HG03175 (cell line): Measurements from ENCODE around the gene ZNF117.
"Not testable (repeated sequence)": the region's sequence is repeated elsewhere in the genome, so short reads cannot be mapped to it uniquely, and the experiment has no call there.

ENCODE experiments used
- ATAC-seq: cut with Tn5 transposase; IDR thresholded peaks from one replicate; pipeline ENCODE4 v1.9.1; 2021; ENCODE audit warnings: mild to moderate bottlenecking, moderate library complexity; ENCODE audit not compliant: unreplicated experiment

Gene ZNF117

GRCh38 chr7:64928252-64929187 lies 62.3 kb downstream of the ZNF117 start:
- not testable (repeated sequence) for ATAC-seq
